Stimulated activated CD8-positive, alpha-beta memory T cell treated with anti-CD3 and anti-CD28 coated beads, Interleukin-7, amount 100 ng/mL, for 24 hours (primary cell): ENCODE measurements around the gene TSPO2.

Source experiments
- DNase-seq: peaks from one replicate; pipeline ENCODE4 v3.0.0-alpha.2; 2020; ENCODE audit warnings: low read depth

Gene TSPO2

DNA sequence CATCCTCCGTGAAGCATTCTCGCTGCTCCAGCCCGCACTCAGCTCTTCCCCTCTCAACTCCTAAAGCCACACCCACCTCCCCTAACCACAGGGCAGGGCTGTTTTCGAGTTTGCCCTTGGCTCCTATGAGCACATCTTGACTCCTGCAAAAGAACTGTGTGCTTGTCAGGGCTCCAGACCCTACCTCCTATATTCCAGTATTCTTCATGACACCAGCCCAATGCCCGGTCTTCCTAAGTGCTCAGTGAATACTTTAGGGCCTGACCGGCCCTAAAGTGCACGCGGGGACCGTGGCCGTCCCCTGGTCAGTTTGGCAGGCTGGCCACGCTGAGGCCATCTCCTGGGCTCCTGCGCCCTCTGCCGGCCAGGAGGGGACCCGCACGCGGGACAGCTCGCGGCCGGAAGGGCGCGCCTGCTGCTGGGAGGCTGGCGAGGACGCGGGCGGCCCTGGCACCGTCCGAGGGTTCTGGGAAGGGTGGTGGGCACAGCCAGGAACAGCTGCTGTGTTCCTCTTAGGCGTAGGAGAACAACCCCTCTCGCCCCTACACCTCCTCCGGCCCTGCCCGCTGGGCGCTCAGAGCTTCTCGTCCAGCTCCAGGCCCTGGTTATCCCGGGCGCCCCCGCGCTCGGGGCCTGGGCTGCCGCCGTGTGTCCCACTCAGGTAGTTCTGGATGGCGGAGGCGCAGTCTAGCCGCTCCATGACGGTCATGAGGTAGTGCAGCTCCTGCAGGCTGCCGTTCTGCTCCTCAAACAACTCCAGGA, 14.3 kb upstream of the TSPO2 start:
- peak; percentile 51 for DNase-seq

DNA sequence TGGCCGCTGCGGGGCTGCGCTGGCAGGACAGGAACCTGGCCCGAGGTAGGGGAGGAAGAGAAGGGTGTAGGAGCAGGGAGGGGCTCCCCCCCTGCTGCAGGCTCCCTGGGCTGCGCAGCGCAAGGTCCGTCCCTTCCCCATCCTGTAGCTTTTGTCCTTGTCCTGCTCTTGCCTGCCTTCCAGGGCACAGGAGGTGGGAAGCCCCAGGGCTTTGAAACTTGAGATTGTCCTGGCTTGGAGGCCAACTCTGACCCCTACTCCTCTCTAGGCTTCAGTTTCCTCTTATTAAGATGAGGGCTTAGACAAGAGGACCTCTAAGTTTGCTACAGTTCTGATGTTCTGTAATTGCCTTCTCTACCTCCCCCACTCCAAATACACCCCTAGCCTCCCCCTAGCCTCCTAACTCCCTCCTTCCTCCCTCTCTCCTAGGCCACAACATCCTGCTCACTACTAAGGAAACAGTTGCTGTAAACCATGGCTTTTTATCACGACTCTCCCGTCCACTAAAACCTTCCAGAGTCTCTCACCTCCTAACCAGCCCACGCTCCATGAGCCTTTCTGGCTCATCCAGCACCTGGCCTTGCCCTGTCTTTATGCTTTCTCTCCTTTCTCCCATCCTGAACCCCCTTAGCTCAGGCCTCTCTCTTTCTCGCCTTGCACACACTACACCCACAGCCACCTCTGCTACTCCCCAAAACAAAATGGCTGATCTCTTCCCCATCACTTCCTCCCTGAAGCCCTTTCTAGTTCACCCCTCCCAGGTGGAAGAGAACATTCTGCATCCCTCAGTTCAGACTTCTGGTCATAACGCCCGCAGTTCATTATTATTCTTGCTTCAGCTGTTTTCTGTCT, 13.5 kb upstream of the TSPO2 start:
- DNase-seq = no peak

DNA sequence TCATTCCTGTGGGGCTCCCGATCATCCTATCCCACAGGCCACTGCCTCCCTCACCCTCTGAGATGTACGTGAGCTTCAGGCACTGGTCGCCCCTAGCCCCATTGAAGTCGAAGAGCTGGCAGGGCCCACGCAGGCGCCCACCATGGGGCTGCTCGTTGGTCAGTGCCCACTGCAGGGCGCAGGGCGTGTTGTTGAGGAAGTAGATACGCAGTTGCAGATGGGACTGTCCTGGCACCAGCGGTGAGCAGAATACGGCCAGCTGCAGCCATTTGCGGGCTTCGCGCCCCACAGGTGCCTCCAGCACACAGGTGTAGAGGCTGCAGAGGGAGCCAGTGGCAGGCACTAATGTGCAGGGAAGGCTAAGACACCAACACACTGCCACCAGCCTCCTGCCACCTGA, 9.4 kb upstream of the TSPO2 start:
- DNase-seq = no peak

DNA sequence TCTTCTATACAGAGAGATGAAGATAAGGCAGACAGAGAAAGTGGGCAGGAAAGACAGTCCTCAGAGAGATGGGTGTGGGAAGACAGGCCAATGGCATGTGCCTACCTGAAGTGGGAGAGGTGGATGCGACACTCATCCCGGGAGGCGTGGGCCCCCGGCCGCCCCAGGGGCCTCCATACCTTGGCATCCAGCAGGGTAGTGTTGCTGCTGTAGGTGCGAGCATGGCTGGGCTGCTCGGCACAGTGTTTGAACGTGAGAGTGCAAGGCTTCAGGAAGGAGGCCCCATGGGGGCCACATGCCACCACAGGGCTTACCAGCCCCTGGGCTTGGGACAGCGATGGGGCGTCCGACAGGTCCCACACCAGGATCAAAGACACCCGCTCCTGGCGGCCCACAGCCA, 8.5 kb upstream of the TSPO2 start:
- no peak for DNase-seq

DNA sequence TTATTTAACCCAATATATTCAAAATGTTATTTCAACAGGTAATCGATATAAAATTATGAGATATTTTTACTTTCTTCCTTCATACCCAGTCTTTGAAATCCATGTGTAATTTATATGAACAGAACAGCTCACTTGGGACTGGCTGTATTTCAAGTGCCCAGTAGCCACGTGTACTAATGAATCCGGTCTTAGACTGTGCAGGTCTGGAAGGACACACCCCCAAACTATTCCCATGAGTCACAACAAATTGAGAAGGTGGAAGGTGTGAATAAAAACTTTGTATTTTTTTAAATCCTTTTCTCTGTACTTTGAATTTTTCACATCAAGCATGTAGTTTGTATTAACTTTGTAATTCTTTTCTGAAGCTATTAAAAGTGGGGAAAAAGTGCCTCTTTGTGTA, 6.1 kb upstream of the TSPO2 start:
- DNase-seq = no peak

DNA sequence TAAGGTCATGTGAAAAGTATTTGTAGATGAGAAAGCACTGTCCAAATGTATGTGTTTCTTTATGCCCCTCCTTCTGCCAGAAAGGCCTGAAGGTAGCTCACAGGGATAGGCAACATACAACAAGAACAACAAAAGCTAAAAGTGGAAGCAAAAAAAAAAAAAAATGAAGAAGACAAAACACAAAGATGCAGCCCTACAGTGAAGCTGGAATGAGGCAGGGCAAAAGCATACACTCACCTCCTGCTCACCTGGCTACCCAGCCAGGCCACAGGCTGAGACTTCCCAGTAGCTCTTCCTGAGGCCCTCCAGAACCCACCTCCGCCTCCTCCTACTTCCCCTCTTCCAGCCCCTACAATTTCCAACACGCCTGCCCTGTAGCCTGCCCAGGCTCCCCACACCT, 5.7 kb upstream of the TSPO2 start:
- no peak for DNase-seq

DNA sequence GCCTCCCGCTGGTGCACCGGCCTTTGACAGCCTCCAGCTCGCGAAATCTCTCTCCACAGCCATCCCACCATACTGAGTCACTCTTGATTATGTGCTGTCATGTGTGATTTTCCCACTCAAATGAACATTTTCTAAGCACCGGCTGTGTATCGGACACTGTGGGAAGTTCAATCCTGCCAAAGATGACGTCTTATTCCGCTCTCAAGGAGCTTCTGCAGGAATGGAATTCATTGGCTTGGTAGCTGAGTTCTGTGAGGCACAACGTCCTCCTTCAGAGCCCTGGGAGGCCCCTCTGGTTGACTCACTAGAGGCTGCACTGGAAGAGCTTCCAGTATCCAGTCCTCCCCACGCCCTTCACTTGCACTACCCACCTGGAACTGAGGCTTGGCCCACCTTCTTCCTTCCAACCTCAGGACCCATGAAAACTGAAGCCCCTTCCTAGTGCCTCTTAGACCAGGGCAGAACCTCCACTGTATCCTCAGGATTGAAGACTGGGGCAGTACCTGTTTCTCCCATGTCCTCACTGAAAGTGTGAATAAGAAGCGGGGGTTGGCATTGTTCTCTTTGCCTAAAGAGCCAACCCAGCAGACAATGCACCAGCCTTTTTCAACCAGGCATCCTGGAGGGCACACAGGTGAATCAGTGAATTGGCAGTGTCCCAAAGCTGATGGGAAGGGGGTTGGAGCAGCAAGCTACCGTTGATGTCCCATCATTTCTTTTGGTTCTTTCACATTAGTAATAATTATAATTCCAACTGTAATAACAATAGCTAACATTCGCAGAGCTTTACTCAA, 5.0 kb upstream of the TSPO2 start:
- no peak for DNase-seq

DNA sequence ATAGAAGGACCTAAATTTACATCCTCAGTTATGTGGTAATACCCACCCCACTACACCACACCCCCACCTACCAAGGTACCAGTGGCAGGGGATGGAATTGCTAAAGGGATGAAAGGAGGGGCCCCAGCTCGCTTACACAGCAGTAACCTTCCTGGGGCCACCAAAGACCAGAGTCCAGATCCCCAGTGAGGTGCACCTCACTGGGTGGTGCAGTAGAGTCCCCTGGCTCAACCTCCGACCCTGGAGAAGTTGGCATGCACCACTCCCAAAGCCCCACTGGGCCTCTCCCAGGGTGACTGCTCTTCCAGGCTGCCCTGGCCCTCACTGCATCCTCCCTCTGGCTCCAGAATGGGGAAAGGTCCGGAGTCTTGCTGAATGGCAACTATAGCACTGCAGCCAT, 4.1 kb upstream of the TSPO2 start:
- DNase-seq = no peak

DNA sequence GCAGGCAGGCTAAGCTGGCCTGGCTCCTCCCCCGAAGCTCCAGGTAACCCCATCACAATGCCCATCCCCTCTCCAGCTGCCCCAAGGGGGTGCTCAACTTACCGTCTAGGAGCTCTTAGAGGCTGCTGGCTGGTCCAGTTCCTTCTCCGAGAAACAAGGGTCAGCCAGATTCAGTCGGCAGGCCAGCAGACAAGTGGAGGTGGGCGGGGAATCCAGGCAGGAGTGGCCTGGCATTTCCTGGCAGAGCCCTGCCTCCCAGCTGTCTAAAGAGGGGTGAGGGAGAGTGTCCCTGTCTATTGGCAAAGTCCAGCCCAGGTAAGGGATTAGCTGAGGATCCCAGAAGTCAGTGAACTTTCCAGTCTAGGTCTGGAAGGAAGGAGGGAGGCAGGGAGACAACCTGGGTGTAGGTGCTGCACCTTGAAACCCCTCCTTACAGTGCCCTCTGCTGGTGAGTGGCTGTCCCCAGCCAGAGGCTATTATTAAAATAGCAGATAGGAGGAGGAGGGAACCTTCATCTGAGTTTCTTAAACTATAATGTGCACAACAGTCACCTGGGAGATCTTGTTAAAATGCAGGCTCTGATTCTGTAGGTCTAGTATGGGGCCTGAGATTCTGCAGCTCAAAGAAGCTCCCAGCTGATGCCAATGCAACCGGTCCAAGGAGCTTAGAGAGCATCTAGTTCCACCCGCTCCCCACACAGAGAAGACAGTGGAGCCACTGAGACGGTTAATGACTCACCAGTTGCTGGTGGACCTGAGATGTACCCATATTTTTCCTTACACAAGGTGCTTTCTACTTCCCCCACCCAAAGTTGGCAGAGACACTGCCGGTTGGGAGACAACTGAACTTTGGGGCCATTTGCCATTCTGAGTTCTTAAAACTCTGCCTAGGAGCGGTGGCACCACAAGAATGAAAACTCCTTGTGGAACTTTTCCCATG, 2.9 kb upstream of the TSPO2 start, which contains the start of gene UNC5CL:
Gene UNC5CL, minus strand, starts transcription at position 162 of the 939 bp plus-strand sequence. CDS start 4,147 bp downstream, outside the sequence.
- DNase-seq = peak; percentile 11

DNA sequence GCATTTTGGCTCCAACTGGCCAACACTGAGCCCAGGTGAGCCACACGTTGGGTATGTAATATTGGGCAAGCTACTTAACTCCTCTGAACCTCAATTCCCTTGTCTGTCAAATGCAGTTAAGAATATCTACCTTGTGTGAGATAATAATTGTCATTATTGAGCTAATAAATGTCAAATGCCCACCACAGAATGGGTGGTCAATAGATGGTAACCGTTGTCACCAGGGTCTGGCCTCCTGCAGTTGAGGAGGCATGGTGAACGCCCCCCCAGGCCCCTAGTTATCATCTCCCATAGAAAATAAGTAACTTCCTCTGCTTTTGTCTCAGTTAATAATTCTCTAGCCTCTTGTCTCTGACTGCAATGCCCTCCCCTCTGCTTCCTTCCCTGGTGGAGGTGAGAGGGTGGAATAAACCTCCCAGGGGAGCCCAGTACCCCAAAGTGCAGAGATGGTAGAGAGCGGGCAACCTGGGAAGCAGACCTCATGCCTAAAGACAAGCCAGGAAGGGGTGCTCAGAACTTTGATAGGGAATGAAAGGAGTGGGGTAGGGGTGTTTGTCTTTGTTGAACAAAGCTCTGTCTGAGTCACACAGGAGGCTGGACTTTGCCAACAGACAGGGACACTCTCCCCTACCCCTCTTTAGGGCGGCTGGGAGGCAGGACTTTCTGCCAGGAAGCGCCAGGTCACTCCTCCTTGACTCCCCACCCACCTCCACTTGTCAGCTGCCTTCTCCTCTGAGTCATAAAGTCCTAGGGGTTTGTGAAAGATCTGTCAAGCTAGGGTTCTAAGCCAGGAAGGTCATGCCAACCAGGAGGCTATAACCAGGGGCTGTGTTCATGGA, 1.9 kb upstream of the TSPO2 start:
- no peak for DNase-seq

DNA sequence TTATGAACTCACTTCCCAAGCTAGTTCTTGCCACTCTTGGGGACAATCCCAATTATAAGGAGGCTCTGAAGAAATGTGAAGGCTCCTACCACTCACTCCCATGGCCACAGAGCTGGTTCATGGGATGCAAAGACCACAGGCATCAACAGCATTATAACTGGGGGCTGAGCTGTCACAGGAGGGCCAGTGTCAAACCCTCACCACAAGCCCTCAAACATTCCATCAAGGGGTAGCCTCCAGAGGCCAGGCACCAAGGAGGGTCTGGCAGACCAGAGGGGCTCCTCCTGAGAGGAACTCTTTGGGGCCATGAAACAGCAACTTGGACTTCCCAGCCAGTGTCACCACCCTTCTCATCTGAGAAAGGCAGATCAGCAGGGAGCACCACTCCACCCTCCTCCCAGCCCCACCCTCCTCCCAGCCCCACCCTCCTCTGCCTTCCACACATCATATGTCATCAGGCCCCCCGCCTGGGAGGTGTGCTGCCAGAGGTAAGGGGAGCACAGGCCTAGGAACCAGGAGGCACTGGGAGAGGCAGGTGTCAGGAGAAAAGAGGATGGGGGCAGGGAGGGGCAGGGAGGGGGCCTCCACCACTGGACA, 1.2 kb upstream of the TSPO2 start:
- DNase-seq = no peak

DNA sequence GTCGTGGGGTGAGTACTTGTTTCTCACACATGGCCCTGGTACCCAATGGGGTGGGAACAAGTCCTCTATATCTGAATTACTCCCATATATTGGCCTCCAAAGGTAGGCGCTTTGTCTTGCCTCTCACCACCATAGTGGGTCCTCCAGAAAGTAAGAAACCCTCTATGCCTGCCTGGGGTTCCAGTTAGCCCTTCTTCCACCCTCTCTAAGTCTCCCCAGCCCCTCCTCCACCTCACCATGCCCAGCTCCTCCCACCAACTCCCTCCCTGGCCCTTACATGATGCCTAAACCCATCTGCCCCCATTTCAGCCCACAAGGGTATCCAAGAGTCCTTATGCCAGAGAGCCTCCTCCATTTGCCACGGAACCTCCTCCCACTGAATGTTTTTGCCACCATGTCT, 884 bp downstream of the TSPO2 start:
- DNase-seq = no peak

DNA sequence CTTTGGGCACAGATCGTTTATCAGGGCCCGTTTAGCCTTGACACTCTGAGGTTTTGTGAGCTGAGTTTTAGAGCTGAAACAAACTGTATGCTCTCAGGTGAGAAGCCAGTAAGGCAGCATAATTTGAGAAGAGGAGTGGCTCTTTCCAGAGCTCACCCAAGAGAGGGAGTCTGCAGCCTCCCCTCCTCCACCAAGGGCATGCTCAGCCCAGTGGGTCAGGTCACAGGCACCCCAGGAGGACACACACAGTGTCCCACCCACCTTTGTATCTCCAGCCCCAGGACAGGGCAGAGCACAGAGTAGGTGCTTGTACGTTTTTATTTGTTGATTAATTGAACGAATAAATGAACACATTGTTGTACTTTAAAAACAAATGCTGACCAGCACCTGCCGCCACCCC, 3.4 kb downstream of the TSPO2 start:
- DNase-seq = no peak

DNA sequence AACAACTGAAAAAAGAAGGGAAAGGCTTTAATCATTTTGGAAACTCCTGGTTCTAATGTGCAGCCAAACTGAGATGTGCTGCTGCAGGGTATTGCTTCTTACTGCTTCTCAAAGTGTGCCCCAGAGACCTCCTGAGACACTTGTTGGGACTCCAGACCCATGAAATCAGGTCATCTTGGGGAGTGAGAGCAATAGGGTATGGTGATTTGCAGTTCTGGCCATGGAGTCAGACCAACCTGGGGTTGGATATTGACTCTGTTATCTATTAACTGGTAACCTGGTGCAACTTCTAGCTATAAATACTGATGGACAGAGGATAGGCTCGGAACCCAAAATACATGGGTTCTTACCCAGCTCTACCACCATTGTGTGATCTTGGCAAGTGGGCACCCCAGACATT, 3.8 kb downstream of the TSPO2 start:
- no peak for DNase-seq

DNA sequence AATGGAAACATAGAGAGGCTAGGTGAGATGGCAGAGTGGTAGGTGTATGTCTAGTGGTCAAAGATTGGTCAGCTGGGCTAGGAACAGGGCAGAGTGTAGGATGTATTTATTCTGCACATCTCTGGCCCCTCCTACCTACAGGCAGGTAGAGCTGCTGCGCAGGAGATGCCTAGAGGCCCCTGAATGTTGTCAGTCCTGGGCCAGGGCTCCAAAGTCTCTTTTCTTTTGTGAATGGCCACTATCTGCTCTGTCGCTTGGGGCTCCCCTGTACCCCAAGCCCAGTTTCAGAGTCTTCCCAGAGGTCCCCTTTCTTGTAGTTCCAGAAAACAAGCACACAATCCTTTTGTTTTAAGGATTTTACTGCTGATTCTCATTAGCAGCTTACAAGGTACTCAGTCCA, 5.0 kb downstream of the TSPO2 start:
- DNase-seq = no peak

DNA sequence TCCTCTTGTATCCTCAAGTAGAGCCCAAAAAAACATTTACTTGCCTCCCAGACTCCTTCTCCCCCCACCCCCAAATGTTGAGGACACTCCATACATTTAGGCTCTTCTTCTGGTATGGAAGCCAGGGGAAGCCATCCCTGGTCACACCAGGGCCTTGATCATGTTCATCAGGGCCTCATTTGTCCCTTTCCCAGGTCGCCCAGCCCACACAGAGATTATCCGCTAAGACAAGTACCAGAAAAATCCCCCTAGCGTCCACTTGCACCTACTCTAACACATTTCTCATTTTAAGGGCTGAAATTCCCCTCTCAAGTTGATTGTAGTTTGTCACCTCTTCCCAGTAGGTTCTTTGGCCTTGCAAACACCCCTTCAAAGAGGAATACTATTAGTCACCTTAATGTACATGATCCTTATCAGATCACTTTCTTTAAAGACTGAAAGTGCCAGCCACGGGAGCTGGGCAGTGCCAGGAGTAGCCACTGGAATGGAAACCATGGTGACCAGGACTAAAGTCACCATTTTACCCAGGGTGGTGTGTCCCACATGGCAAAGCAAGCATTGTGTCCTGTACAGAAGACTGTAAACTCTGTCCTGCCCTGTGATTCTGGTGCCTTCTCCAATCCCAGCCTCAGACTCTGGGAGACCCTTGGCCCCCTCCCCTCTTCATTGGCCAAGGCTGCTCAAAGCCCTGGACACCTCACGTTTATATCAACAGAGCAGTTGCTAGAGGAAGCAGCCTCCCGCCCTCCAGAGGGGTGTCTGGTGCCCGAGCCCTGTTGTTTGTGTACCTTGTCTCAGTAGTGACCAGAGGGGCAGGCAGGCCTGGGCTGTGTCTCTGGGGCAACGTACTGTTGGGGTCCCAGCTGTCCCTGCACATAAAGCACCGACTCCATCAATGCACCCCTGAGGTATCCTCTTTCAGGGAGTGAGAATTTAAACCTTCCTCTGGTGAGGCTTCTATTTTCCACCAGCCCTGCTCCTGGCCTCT, 5.8 kb downstream of the TSPO2 start:
- DNase-seq = no peak

DNA sequence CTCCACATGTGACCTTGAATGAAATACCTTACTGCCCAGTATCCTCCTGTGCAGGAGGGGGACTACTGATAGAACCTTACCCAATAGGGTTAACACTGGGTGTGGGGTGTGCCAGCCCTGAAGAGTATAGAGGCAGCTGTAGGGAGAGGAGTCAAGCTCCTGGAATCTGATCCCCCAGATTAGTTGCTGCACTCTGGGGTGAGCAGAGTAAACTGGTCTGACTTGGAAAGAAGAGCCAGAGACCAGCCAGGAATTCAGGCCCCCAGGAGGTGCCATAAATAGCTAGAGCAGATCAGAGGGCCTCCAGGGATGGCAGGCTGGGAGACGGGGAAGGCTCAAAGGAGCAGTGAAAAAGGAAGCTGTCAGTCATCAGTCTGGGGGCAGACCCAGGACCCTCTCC, 7.3 kb downstream of the TSPO2 start:
- no peak for DNase-seq

DNA sequence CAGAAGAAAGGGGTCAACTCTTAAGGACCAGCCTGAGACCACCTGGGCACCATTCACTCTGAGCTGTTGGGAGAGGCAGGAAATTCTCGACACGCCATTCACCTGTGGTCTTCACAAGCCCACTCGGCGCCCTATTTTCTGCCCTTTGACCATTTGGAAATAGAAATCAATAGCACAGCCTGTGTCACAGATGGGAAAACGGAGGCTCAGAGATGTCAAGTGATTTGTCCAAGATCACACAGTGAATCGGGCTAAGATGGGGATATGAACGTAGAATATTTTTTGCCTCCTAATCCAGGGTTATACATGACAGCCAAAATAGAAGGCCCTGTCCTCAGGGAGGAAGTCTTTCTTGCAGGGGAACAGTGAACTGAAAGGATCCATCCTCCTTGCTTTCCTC, 7.7 kb downstream of the TSPO2 start:
- no peak for DNase-seq

DNA sequence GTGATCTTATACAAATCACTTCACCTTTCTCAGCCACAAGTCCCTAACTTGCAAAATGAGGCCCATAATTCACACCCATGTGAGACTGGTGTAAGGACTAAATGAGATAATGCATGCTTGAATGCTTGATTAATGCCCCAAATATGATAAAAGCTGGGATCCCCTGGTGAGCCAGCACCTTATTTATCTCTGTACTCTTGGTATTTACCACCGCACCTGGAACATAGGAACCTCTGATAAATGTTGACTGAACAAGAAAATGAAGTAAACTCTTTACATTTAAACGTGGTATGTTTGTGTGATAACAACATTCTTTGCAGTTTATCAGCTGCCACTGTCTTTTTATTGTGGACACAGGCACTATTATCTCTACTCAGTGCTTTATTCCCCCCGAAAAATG, 8.3 kb downstream of the TSPO2 start:
- no peak for DNase-seq
